Activated T-cell treated with anti-CD3 and anti-CD28 coated beads, Interleukin-2, amount 50 U/mL, for 48 hours (primary cell): ENCODE results near the gene C1QTNF6.

Experiments used
- DNase-seq, 2 experiments: peaks; one replicate each; pipeline ENCODE4 v3.0.0-alpha.2; 2020

The C1QTNF6 gene

DNA sequence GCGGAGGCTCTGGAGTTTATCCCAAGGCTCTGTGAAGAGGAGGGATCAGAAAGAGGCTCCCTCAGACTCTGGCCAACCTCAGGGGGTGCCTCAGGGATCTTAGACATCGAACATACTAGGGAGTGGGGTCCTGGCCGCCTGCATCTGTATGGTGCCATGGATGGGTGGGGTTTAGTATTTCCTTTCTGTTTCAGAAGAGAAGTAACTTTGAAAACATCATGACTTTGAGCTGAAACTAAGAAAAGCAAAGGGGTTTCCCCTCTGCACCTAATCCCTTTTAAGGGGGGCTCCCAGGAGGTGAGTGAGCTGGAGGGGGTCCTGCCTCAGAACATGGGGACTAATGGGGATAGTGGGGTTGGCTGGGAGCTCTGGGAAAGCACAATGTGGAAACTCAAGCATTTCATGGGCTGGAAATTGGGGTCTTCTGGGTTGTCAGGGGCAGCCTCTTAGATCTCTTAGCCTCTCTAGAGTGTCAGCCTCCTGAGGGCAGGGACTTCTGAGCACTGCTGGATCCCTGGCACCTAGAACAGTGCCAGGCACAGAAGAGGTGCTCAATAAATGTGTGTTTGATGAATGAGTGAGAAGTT is 36.0 kb upstream of the C1QTNF6 start:
- DNase-seq: peak; percentile 45 to 55

- peak; percentile 67 to 68 for DNase-seq
Measured at GRCh38 chr22:37222440-37222971, 34.5 kb upstream of the C1QTNF6 start.

GRCh38 chr22:37221424-37222333 is 33.6 kb upstream of the C1QTNF6 start:
- DNase-seq: no peak

- peak in 1 of 2 experiments; percentile 41 for DNase-seq
Measured at GRCh38 chr22:37220543-37220981, 32.5 kb upstream of the C1QTNF6 start.

- peak; percentile 46 to 56 for DNase-seq
Measured at GRCh38 chr22:37219533-37219932, 31.5 kb upstream of the C1QTNF6 start.

GRCh38 chr22:37218771-37219411 is 30.8 kb upstream of the C1QTNF6 start:
- DNase-seq: peak; percentile 76 to 78

DNA sequence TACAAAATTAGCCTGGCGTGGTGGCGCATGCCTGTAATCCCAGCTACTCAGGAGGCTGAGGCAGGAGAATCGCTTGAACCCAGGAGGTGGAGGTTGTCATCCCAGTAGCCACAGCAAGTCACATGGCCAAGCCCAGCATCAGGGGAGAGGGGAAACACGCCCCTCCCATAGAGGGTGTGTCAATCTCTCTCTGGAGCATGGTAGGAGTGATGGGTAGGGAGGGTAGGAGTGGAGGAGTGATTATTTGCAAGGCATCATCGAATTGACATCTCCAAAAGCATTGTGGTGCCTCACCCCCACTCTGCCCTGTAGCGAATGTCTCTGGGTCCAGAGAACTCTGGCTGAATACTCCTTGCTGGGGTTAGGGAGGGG is 30.3 kb upstream of the C1QTNF6 start:
- DNase-seq: no peak

DNA sequence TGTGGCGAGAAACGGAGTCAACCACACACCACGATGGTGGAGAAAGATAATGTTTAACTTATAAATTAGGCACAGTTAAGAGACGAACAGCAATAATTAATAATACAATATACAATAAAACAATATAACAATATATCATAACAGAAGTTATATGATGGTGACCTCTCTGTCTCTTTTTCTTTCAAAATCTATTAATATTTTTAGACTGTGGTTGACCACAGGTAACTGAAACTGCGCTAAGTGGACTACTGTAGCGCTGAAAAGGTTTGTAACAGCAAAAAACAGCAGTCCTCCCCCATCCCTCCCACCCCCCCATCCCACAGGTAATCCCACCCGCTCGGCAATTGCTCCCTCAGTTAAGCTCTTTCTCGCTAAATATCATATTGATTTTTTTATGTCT is 27.8 kb upstream of the C1QTNF6 start:
- no peak for DNase-seq

DNA sequence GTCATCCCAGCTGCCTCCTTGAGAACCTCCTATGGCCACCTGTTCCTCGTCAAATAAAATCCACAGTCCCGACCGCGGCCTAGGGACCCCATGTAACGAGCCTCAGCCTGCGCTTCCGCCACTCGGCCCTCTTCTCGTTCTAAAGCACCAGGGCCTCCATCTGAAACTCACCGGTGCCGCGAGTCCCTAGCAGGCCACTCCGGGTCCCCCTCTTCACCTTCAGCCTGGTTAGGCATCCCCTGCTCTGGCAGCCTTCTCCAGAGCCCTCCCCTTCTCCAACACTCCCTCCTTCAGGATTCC is 26.6 kb upstream of the C1QTNF6 start:
- DNase-seq: no peak

DNA sequence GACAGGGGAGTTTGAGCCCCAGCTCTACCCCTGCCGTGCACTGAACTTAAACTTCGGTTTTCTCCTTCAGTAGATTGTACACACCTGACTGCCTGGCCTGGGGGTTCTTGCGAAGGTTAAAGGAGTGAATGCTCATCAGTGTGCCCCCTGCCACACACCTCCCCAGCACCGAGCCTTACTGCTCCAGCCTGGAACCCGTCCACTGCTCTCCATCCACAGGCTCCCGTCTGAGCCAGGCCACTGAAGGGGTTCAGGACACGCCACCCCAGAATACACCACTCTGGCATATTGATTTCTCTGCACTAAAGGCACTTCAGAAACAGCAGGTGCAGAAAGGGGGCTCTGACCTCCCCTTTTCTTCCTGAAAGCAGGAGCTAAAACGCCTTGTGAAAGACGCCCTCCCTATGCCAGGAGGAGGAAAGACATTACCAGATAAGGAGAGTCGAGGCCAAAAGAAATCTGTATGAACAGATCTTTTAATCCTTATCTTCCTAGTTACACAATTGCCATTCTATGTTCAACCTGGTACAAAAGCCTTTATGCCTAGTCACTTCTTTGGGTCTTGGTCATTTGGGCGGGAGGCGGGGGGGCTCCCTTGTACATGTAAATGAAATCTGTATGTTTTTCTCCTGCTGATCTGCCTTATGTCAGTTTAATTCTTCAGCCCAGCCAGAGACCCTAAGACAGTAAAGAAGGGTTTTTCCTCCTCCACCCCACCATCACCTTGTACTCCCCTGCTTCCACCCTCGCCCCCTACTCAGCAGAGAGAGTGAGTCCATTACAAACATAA is 26.1 kb upstream of the C1QTNF6 start:
- no peak for DNase-seq

GRCh38 chr22:37213218-37213855 is 25.3 kb upstream of the C1QTNF6 start:
- no peak for DNase-seq

DNA sequence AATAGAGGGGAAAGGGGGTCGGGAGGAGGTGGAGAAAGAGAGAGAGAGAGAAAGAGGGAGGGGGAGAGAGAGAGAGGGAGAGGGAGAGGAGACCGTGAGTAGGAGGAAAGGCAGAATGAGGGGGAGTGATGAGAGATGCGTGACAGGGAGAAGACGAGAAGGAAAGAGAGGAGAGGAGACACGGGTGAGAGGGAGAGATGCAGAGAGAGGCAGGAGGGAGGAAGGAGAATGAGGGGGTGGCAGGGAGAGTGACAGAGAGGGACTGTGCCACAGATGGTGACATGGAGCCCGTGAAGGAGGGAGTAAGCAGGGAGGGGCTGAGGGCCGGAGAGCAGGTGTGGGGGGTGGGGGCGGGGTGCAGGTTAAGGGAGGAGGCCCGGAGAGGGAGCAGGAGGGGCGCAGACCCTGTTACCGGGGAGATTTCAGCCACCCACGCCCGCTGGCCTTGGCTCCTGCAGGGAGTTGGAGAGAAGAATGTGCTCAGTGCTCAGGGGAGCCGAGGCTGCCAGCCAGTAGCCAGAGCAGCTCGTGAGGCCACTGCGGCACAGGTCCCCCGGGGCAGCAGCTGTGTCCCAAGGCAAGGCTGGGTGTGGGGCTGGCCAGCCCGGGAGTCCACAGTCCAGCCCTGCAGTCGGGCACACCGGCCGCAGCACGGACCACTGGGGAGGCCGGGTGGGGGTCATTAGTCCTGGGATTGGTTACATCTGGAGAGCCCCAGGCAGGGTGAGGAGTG is 24.3 kb upstream of the C1QTNF6 start, which contains the start of gene SSTR3:
SSTR3 (minus strand) TSS at position 304 of the 733 bp plus-strand sequence. CDS start 4,674 bp downstream, outside the sequence.
- no peak for DNase-seq

- no peak for DNase-seq
Measured at GRCh38 chr22:37211866-37212173, 23.8 kb upstream of the C1QTNF6 start.

- no peak for DNase-seq
Measured at GRCh38 chr22:37211075-37211865, 23.2 kb upstream of the C1QTNF6 start.

GRCh38 chr22:37210041-37210803 is 22.2 kb upstream of the C1QTNF6 start:
- DNase-seq: no peak

DNA sequence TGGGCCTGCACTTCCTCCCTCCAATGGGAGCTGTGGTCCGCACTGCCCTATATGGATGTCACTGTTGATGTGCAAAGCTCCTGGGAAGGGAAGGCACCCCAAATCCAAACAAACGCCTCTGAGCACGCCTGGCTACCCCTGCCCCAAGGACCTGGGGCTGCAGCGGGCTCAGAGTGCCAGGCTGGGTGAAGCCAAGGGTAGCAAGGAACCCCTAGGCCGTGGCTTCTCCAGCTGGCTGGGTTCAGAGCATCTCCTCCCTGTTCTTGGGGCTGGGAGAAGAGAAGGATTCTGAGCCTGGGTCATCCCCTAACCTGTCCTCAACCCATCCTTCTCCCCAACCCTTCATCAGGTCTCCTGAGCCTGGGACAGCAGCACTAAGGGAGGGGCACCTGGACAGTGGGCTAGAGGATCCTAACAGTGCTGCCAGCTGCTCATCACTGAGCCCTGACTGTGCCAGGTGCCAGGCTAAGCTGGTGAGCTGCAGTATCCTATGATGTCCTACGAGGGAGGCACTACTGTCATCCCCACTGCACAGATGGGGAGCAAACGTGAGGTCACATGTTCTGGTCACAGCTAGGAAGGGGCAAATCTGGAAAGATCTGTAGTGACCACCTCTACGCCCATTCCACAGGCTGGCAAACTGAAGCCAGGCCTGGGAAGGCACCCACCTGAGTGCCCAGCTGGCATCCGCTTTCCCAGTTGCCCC is 21.2 kb upstream of the C1QTNF6 start:
- DNase-seq: no peak

GRCh38 chr22:37208401-37209139 is 20.5 kb upstream of the C1QTNF6 start:
- DNase-seq: no peak

DNA sequence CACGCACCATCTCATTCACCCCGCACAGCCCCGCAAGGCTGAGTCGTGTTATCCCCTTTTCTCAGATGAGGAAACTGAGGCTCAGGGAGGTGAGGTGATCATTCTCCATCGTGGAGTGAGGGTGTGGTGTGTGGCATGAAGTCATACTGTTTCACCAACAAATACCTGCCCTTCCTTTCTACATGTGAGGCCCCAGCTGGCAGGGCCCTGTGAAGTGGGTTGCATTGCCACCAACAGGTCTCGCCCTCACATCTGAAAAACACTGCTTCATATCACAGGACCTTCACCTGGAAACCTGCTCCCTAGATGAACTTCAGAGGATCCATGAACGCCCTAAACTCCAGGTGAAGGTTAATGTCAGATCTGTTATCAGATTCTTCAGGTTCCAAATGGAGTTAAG is 19.9 kb upstream of the C1QTNF6 start:
- DNase-seq: no peak
